H9 (cell line): ENCODE data around the gene LRRC71. TPM values are rescaled to one million over a fixed set of nuclear protein-coding genes. Genes with fewer than 3 reads are reported as not detected.
A peak's percentile ranks its signal among the peaks of the same experiment; 100 is the strongest.

Experiments used
- DNase-seq: peaks from one replicate; pipeline ENCODE4 v3.0.0-alpha.2; 2017
- H2AFZ ChIP-seq: one replicate; pipeline ENCODE4 v1.6.1; 2013; ENCODE audit warnings: mild to moderate bottlenecking, low read length, control low read depth, moderate library complexity
- H2AK5ac ChIP-seq: 2 replicates; pipeline ENCODE4 v1.6.1; 2013; ENCODE audit warnings: low read length, control low read depth, mixed read lengths; ENCODE audit not compliant: insufficient read length
- H2BK120ac ChIP-seq: one replicate; pipeline ENCODE4 v1.6.1; 2013; ENCODE audit warnings: low read depth, mild to moderate bottlenecking, low read length, control low read depth, inconsistent platforms; ENCODE audit not compliant: poor library complexity, severe bottlenecking
- H2BK12ac ChIP-seq: 2 replicates; pipeline ENCODE4 v1.6.1; 2013; ENCODE audit warnings: low read length, control low read depth, mixed read lengths, low read depth; ENCODE audit not compliant: insufficient read length
- H2BK15ac ChIP-seq: 2 replicates; pipeline ENCODE4 v1.6.1; 2013; ENCODE audit warnings: low read depth, low read length, control low read depth
- H2BK20ac ChIP-seq: one replicate; pipeline ENCODE4 v1.6.1; 2013; ENCODE audit warnings: low read depth, mild to moderate bottlenecking, low read length, control low read depth, inconsistent platforms; ENCODE audit not compliant: poor library complexity, severe bottlenecking
- H2BK5ac ChIP-seq: 2 replicates; pipeline ENCODE4 v1.6.1; 2013; ENCODE audit warnings: low read length, control low read depth, mixed read lengths; ENCODE audit not compliant: insufficient read length
- H3K14ac ChIP-seq: 2 replicates; pipeline ENCODE4 v1.6.1; 2013; ENCODE audit warnings: low read length, control low read depth; ENCODE audit not compliant: insufficient read depth
- H3K18ac ChIP-seq: 2 replicates; pipeline ENCODE4 v1.6.1; 2013; ENCODE audit warnings: low read depth, mild to moderate bottlenecking, mixed read lengths, low read length, control low read depth; ENCODE audit not compliant: insufficient read length
- H3K23ac ChIP-seq: 2 replicates; pipeline ENCODE4 v1.6.1; 2013; ENCODE audit warnings: low read length, control low read depth, mixed read lengths, low read depth; ENCODE audit not compliant: insufficient read length
- H3K23me2 ChIP-seq: 2 replicates; pipeline ENCODE4 v1.6.1; 2013; ENCODE audit warnings: low read depth, mild to moderate bottlenecking, mixed read lengths, low read length, control low read depth; ENCODE audit not compliant: insufficient read length, poor library complexity, severe bottlenecking
- H3K27ac ChIP-seq: 2 replicates; pipeline ENCODE4 v1.5.1; 2013; ENCODE audit warnings: low read length, control low read depth, mixed read lengths, low read depth; ENCODE audit not compliant: insufficient read length
- H3K27me3 ChIP-seq: 2 replicates; pipeline ENCODE4 v1.6.1; 2013; ENCODE audit warnings: low read length, control low read depth, inconsistent platforms; ENCODE audit not compliant: insufficient read depth
- H3K4ac ChIP-seq: 2 replicates; pipeline ENCODE4 v1.6.1; 2013; ENCODE audit warnings: low read depth, mild to moderate bottlenecking, control low read depth, inconsistent platforms, low read length, moderate library complexity
- H3K4me1 ChIP-seq: 2 replicates; pipeline ENCODE4 v1.6.1; 2013; ENCODE audit warnings: low read length, control low read depth, inconsistent platforms; ENCODE audit not compliant: insufficient read depth
- H3K4me2 ChIP-seq: 2 replicates; pipeline ENCODE4 v1.6.1; 2013; ENCODE audit warnings: low read length, control low read depth, mixed read lengths; ENCODE audit not compliant: insufficient read length, insufficient read depth
- H3K56ac ChIP-seq: 2 replicates; pipeline ENCODE4 v1.6.1; 2013; ENCODE audit warnings: low read depth, mild to moderate bottlenecking, mixed read lengths, low read length, control low read depth; ENCODE audit not compliant: insufficient read length
- H3K79me1 ChIP-seq: 2 replicates; pipeline ENCODE4 v1.6.1; 2013; ENCODE audit warnings: low read depth, mild to moderate bottlenecking, moderate library complexity, low read length, control low read depth, inconsistent platforms; ENCODE audit not compliant: insufficient read depth, poor library complexity, severe bottlenecking
- H3K79me2 ChIP-seq: 2 replicates; pipeline ENCODE4 v1.6.1; 2013; ENCODE audit warnings: low read length, control low read depth, inconsistent platforms; ENCODE audit not compliant: insufficient read depth
- H3K9ac ChIP-seq: 2 replicates; pipeline ENCODE4 v1.6.1; 2013; ENCODE audit warnings: low read length, control low read depth, mixed read lengths; ENCODE audit not compliant: insufficient read length; ENCODE audit errors: extremely low read depth
- H3K9me3 ChIP-seq: one replicate; pipeline ENCODE4 v1.6.1; 2013; ENCODE audit warnings: low read depth, low read length, inconsistent platforms; ENCODE audit not compliant: control insufficient read depth
- H3T11ph ChIP-seq: one replicate; pipeline ENCODE4 v1.6.1; 2013; ENCODE audit warnings: mild to moderate bottlenecking, low read length, control low read depth, inconsistent platforms
- H4K20me1 ChIP-seq: one replicate; pipeline ENCODE4 v1.6.1; 2013; ENCODE audit not compliant: control insufficient read depth, insufficient read length, insufficient read depth
- H4K5ac ChIP-seq: 2 replicates; pipeline ENCODE4 v1.6.1; 2013; ENCODE audit warnings: low read depth, mild to moderate bottlenecking, mixed read lengths, low read length, control low read depth; ENCODE audit not compliant: insufficient read length
- H4K8ac ChIP-seq: replicated peaks from 2 replicates; pipeline ENCODE4 v1.6.1; 2013; ENCODE audit warnings: low read length, control low read depth, mixed read lengths, low read depth; ENCODE audit not compliant: insufficient read length
- H4K91ac ChIP-seq: 2 replicates; pipeline ENCODE4 v1.6.1; 2013; ENCODE audit warnings: low read depth, mild to moderate bottlenecking, moderate library complexity, mixed read lengths, low read length, control low read depth; ENCODE audit not compliant: insufficient read length
- H3K27ac Mint-ChIP-seq, 3 experiments: 2 replicates in 2 of 3; 3 replicates in 1 of 3; pipeline ENCODE4 v1.8.0; 2020 to 2021; ENCODE audit warnings: mixed read lengths in 3 of 3, mild to moderate bottlenecking in 1 of 3, moderate library complexity in 1 of 3
- H3K27me3 Mint-ChIP-seq: 2 replicates; pipeline ENCODE4 v1.8.0; 2021; ENCODE audit warnings: low read depth, mild to moderate bottlenecking, moderate library complexity, mixed read lengths
- H3K36me3 Mint-ChIP-seq, 3 experiments: 2 replicates in 2 of 3; 3 replicates in 1 of 3; pipeline ENCODE4 v1.8.0; 2020 to 2021; ENCODE audit warnings: low read depth in 3 of 3, mixed read lengths in 3 of 3; ENCODE audit not compliant: insufficient read depth in 1 of 3
- H3K4me1 Mint-ChIP-seq, 2 experiments: 2 replicates each; pipeline ENCODE4 v1.8.0; 2020; ENCODE audit warnings: mixed read lengths in 2 of 2
- H3K4me3 Mint-ChIP-seq, 2 experiments: 2 replicates in 1 of 2; 3 replicates in 1 of 2; pipeline ENCODE4 v1.8.0; 2020 to 2021; ENCODE audit warnings: mild to moderate bottlenecking in 2 of 2, mixed read lengths in 2 of 2, moderate library complexity in 1 of 2
- H3K9me3 Mint-ChIP-seq, 2 experiments: 2 replicates in 1 of 2; 3 replicates in 1 of 2; pipeline ENCODE4 v1.8.0; 2020; ENCODE audit warnings: mild to moderate bottlenecking in 2 of 2, mixed read lengths in 2 of 2, moderate library complexity in 1 of 2
- WGBS: extraction: QIAGEN DNeasy Blood & Tissue Kit; methylation state at CpG from one replicate; pipeline ENCODE4 v1.1.7; 2013; ENCODE audit warnings: missing lambda C conversion rate, low lambda C conversion rate, mixed read lengths; ENCODE audit not compliant: insufficient read length; ENCODE audit errors: extremely low coverage; 5-methylcytosine and 5-hydroxymethylcytosine counted together
- total RNA-seq: library from RNA; stranded (reverse); gene quantifications from 2 replicates; pipeline ENCODE4 v1.2.1, GENCODE V29; 2021
- TF ChIP-seq, protein P1 (sequence below): fragments of 200-600 bp; sonication (generic); conservative IDR thresholded peaks from 3 replicates; pipeline ENCODE4 v1.8.0; 2021; ENCODE audit warnings: antibody characterized with exemption, mild to moderate bottlenecking

The LRRC71 gene
- total RNA-seq, 1 experiment from 2014 or later: not detected

DNA sequence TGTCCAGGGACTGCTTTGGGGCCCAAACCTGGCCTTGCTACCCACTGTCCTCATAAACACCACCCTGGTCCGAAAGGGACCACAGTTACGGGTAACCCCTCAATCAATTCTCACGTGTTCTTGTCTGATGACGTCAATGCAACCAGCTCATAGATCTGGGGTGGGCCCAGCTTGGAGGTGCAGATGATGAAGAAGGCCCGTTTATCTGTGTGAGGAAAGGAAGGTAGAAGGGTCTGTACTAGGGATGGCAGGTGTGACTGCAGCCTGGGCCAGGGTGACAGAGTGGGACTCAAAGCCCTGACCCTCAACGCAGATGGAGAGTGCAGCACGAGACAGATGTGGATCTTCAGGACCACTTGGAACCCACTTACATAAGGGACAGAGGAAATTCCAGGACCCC lies 22.1 kb downstream of the LRRC71 start:
- Mint-ChIP-seq H3K36me3 (peaks cover 52 to 96% (median 94%) of the 10 kb centered on the region in 3 experiments), H3K9me3 (no peaks in the 10 kb centered on the region), H3K27ac (peak overlapping the region in 1 of 3 experiments; percentile 53; a peak in 1 of 7 replicates), H3K4me1 (no peaks in the 10 kb centered on the region), H3K27me3 (no peaks in the 10 kb centered on the region; the same call in none of the 2 replicates), H3K4me3 (no peak overlapping the region)
- Histone ChIP-seq H2AFZ (no peak overlapping the region), H4K91ac (no peak overlapping the region), H4K5ac (no peak overlapping the region), H4K20me1 (no peaks in the 10 kb centered on the region), H2BK5ac (no peak overlapping the region), H4K8ac (no peak overlapping the region), H3K79me1 (no peaks in the 10 kb centered on the region), H2BK12ac (no peak overlapping the region), H3K14ac (no peak overlapping the region), H3K79me2 (no peaks in the 10 kb centered on the region), H3K56ac (no peak overlapping the region), H2BK120ac (no peak overlapping the region), H2BK15ac (no peak overlapping the region), H3K18ac (no peak overlapping the region), H3T11ph (no peak overlapping the region), H3K27me3 (no peaks in the 10 kb centered on the region), H2BK20ac (no peak overlapping the region), H3K27ac (no peak overlapping the region), H2AK5ac (no peak overlapping the region), H3K23me2 (no peaks in the 10 kb centered on the region), H3K23ac (no peak overlapping the region), H3K4me1 (no peaks in the 10 kb centered on the region), H3K4me2 (no peak overlapping the region), H3K9ac (no peak overlapping the region), H3K9me3 (no peaks in the 10 kb centered on the region), H3K4ac (no peak overlapping the region)
- DNase-seq: no peak
- no CpG with 5 or more reads among the region's 7 CpGs for WGBS
- TF ChIP-seq, protein P1, sequence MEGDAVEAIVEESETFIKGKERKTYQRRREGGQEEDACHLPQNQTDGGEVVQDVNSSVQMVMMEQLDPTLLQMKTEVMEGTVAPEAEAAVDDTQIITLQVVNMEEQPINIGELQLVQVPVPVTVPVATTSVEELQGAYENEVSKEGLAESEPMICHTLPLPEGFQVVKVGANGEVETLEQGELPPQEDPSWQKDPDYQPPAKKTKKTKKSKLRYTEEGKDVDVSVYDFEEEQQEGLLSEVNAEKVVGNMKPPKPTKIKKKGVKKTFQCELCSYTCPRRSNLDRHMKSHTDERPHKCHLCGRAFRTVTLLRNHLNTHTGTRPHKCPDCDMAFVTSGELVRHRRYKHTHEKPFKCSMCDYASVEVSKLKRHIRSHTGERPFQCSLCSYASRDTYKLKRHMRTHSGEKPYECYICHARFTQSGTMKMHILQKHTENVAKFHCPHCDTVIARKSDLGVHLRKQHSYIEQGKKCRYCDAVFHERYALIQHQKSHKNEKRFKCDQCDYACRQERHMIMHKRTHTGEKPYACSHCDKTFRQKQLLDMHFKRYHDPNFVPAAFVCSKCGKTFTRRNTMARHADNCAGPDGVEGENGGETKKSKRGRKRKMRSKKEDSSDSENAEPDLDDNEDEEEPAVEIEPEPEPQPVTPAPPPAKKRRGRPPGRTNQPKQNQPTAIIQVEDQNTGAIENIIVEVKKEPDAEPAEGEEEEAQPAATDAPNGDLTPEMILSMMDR: no peak
